ENCODE results near the gene CD83.

- TF ChIP-seq CTCF (IDR thresholded peaks at IDR 0.05; ENCODE audit: low read length) = no peak
- no peak for TF ChIP-seq EZH2phosphoT487 (IDR thresholded peaks at IDR 0.05; ENCODE audit: low read length)
- TF ChIP-seq EZH2 (optimal IDR thresholded peaks at IDR 0.05; ENCODE audit: low read depth, low read length) = no peak
These were observed 8.6 kb downstream of the CD83 start for GRCh38 chr6:14126191-14126590.

Data from MM.1S (cell line).